HepG2 (cell line): ENCODE data around the gene LENEP. TPM values are rescaled to one million over a fixed set of nuclear protein-coding genes. Genes with fewer than 3 reads are reported as not detected.

Experiments
- HES4 ChIP-seq: sonication (generic); formaldehyde crosslinking; IDR thresholded peaks from 2 replicates; pipeline ENCODE4 v1.9.0; 2021; ENCODE audit warnings: mild to moderate bottlenecking, missing genetic modification reagents, borderline replicate concordance
- HMG20B ChIP-seq: conservative IDR thresholded peaks from 2 replicates; pipeline ENCODE4 v1.6.1; 2016; ENCODE audit warnings: missing genetic modification reagents, missing compliant biosample characterization
- KLF16 ChIP-seq, 2 experiments: sonication (generic) in 1 of 2; formaldehyde crosslinking in 1 of 2; IDR thresholded peaks; 2 replicates each; pipeline versions ENCODE4 v1.6.1 to v1.8.0; 2016 to 2023; ENCODE audit warnings: missing genetic modification reagents in 2 of 2, missing compliant biosample characterization in 1 of 2
- MAFG ChIP-seq: sonication (generic); formaldehyde crosslinking; IDR thresholded peaks from 2 replicates; pipeline ENCODE4 v1.5.1; 2020; ENCODE audit warnings: mild to moderate bottlenecking, missing genetic modification reagents
- MED8 ChIP-seq: sonication (generic); formaldehyde crosslinking; IDR thresholded peaks from 2 replicates; pipeline ENCODE4 v1.8.1; 2023; ENCODE audit warnings: mild to moderate bottlenecking, missing genetic modification reagents; ENCODE audit not compliant: insufficient replicate concordance
- MIER3 ChIP-seq: IDR thresholded peaks from 2 replicates; pipeline ENCODE4 v1.6.1; 2016; ENCODE audit warnings: missing compliant biosample characterization, borderline replicate concordance
- MIXL1 ChIP-seq: IDR thresholded peaks from 2 replicates; pipeline ENCODE4 v1.6.1; 2016
- NCOA1 ChIP-seq: sonication (generic); formaldehyde crosslinking; IDR thresholded peaks from 2 replicates; pipeline ENCODE4 v1.9.0; 2021; ENCODE audit warnings: missing genetic modification reagents
- NCOA2 ChIP-seq: sonication (generic); formaldehyde crosslinking; IDR thresholded peaks from 2 replicates; pipeline ENCODE4 v1.8.0; 2022; ENCODE audit warnings: inconsistent platforms
- RBM39 ChIP-seq: fragments of 200-400 bp; formaldehyde crosslinking; IDR thresholded peaks from one replicate; pipeline ENCODE4 v1.6.1; 2018; ENCODE audit warnings: antibody characterized with exemption, mild to moderate bottlenecking, low read depth, low read length; ENCODE audit not compliant: poor library complexity, severe bottlenecking
- REPIN1 ChIP-seq: sonication (generic); formaldehyde crosslinking; IDR thresholded peaks from 2 replicates; pipeline ENCODE4 v1.8.0; 2022; ENCODE audit warnings: missing genetic modification reagents, low read depth, mild to moderate bottlenecking, borderline replicate concordance
- RFX3 ChIP-seq: IDR thresholded peaks from 2 replicates; pipeline ENCODE4 v1.6.1; 2016; ENCODE audit warnings: missing biosample characterization, missing genetic modification reagents
- SMAD3 ChIP-seq: sonication (generic); formaldehyde crosslinking; IDR thresholded peaks from 2 replicates; pipeline ENCODE4 v1.4.0; 2020; ENCODE audit warnings: missing genetic modification reagents
- SPEN ChIP-seq: sonication (generic); formaldehyde crosslinking; IDR thresholded peaks from 2 replicates; pipeline ENCODE4 v1.5.1; 2020; ENCODE audit warnings: low read depth, mild to moderate bottlenecking, missing genetic modification reagents
- TCF12 ChIP-seq, 2 experiments: fragments of 450-650 bp in 1 of 2; sonication (generic) in 1 of 2; formaldehyde crosslinking in 1 of 2; IDR thresholded peaks; 2 replicates each; pipeline versions ENCODE4 v1.6.1 to v1.8.0; 2017 to 2022; ENCODE audit warnings: antibody characterized with exemption in 1 of 2, mild to moderate bottlenecking in 1 of 2, missing genetic modification reagents in 1 of 2, moderate library complexity in 1 of 2
- YEATS4 ChIP-seq: sonication (generic); formaldehyde crosslinking; IDR thresholded peaks from 2 replicates; pipeline ENCODE4 v1.4.0; 2020; ENCODE audit warnings: missing genetic modification reagents, borderline replicate concordance
- ZFP37 ChIP-seq: sonication (generic); formaldehyde crosslinking; IDR thresholded peaks from 2 replicates; pipeline ENCODE4 v1.4.0; 2020; ENCODE audit warnings: missing genetic modification reagents, borderline replicate concordance
- ZNF251 ChIP-seq: sonication (generic); formaldehyde crosslinking; IDR thresholded peaks from 2 replicates; pipeline ENCODE4 v1.9.0; 2021; ENCODE audit warnings: mild to moderate bottlenecking, missing genetic modification reagents
- ZNF256 ChIP-seq: sonication (generic); formaldehyde crosslinking; conservative IDR thresholded peaks from 2 replicates; pipeline ENCODE4 v1.4.0; 2020; ENCODE audit warnings: missing genetic modification reagents
- ZNF331 ChIP-seq: sonication (generic); formaldehyde crosslinking; IDR thresholded peaks from 2 replicates; pipeline ENCODE4 v1.4.0; 2020; ENCODE audit warnings: missing genetic modification reagents
- ZNF564 ChIP-seq: sonication (generic); formaldehyde crosslinking; IDR thresholded peaks from 2 replicates; pipeline ENCODE4 v1.8.1; 2023; ENCODE audit warnings: mild to moderate bottlenecking, missing genetic modification reagents
- ZNF605 ChIP-seq: sonication (generic); formaldehyde crosslinking; IDR thresholded peaks from 2 replicates; pipeline ENCODE4 v1.8.0; 2022; ENCODE audit warnings: mild to moderate bottlenecking, missing genetic modification reagents
- polyA plus RNA-seq, 8 experiments: library from polyadenylated mRNA; depleted of rRNA in 3 of 8; stranded (reverse) in 7 of 8; unstranded in 1 of 8; fragments of >200 nt; fragmentation: Illumina TruSeq in 4 of 8; extraction: Trizol in 4 of 8; gene quantifications; 2 replicates each; pipeline versions ENCODE4 v1.2.1 to v1.2.3, GENCODE V29; 2011 to 2016; ENCODE audit warnings: low read depth in 4 of 8, missing spikeins in 1 of 8, mixed read lengths in 1 of 8; ENCODE audit not compliant: insufficient read depth in 1 of 8
- total RNA-seq, 5 experiments: library from RNA; depleted of rRNA; stranded (reverse); fragments of >200 nt; fragmentation: Illumina TruSeq; extraction: Trizol; gene quantifications; 2 replicates each; pipeline ENCODE4 v1.2.3, GENCODE V29; 2016; ENCODE audit warnings: low read depth in 1 of 5
- TF ChIP-seq, protein P1 (sequence below): sonication (generic); formaldehyde crosslinking; IDR thresholded peaks from 2 replicates; pipeline ENCODE4 v1.8.1; 2022; ENCODE audit warnings: low read depth, mild to moderate bottlenecking, missing genetic modification reagents
- TF ChIP-seq, protein P2 (sequence below): sonication (generic); formaldehyde crosslinking; IDR thresholded peaks from 2 replicates; pipeline ENCODE4 v1.8.0; 2022; ENCODE audit warnings: missing genetic modification reagents, mild to moderate bottlenecking, inconsistent platforms, borderline replicate concordance
- TF ChIP-seq, protein P3 (sequence below): sonication (generic); formaldehyde crosslinking; IDR thresholded peaks from 2 replicates; pipeline ENCODE4 v1.8.1; 2023; ENCODE audit warnings: missing genetic modification reagents, inconsistent platforms, borderline replicate concordance

Gene LENEP
- total and polyA plus RNA-seq, 2 of the 13 experiments (the other 11 are each of a cell fraction or from before 2014, with no cell fraction given) = 0.29 TPM; not detected in 1

DNA sequence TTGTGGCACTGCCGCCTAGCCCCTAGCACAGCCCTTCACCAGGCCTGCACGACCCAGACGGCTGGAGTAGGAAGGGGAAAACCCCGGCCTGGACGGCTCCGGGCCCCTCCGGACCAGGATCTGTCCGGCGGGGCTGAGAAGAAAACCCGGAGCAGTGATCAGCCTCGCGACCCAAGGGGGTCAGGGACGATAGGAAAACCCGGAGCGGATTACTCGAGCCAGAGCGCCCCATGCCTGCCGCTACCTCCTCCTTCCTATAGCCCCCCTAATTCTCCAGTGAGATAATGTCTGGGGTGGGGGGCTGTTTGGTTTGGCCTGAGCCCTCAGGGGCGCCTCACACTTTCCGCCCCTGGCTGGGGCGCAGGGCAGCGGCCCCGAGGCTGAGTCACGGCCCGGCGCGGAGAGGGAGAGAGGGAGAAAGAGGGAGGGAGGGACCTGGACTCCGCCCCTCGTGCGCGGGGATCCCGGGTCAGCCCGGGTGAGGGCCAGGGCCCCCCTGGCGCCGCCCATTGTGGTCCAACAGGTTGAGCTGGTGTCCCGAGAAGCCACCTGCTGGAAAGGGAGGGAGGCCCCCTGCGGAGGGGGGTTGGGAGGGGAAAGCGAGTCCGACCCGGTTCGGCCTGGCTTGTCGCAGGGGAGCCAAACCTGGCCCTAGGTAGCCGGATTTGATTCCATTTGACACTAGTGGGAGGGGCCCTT, 7.5 kb downstream of the LENEP start (continued):
- TF ChIP-seq, protein P1, sequence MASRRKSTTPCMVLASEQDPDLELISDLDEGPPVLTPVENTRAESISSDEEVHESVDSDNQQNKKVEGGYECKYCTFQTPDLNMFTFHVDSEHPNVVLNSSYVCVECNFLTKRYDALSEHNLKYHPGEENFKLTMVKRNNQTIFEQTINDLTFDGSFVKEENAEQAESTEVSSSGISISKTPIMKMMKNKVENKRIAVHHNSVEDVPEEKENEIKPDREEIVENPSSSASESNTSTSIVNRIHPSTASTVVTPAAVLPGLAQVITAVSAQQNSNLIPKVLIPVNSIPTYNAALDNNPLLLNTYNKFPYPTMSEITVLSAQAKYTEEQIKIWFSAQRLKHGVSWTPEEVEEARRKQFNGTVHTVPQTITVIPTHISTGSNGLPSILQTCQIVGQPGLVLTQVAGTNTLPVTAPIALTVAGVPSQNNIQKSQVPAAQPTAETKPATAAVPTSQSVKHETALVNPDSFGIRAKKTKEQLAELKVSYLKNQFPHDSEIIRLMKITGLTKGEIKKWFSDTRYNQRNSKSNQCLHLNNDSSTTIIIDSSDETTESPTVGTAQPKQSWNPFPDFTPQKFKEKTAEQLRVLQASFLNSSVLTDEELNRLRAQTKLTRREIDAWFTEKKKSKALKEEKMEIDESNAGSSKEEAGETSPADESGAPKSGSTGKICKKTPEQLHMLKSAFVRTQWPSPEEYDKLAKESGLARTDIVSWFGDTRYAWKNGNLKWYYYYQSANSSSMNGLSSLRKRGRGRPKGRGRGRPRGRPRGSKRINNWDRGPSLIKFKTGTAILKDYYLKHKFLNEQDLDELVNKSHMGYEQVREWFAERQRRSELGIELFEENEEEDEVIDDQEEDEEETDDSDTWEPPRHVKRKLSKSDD (CRISPR knock-in tag) = no peak; the same call in 1 of the 2 replicates
- TF ChIP-seq ZNF331 (CRISPR knock-in tag) (no peak; the same call in 1 of the 2 replicates), ZFP37 (no peak), YEATS4 (CRISPR knock-in tag) (peak; percentile 69; the same call in 1 of the 2 replicates), ZNF564 (CRISPR knock-in tag) (no peak; the same call in 1 of the 2 replicates), ZNF251 (CRISPR knock-in tag) (no peak), MAFG (CRISPR knock-in tag) (no peak), HES4 (no peak), SMAD3 (CRISPR knock-in tag) (peak; percentile 75; the same call in 1 of the 2 replicates), KLF16 (CRISPR knock-in tag; IDR thresholded peaks at IDR 0.05) (peak in 1 of 2 experiments; percentile 69; a peak in 1 of 4 replicates), SPEN (CRISPR knock-in tag) (peak; percentile 48), ZNF256 (CRISPR knock-in tag) (peak; percentile 43; the same call in 1 of the 2 replicates), RFX3 (CRISPR knock-in tag) (no peak), NCOA2 (CRISPR knock-in tag) (peak; percentile 81), TCF12 (IDR thresholded peaks at IDR 0.05) (no peak), TCF12 (CRISPR knock-in tag; IDR thresholded peaks at IDR 0.05) (no peak; the same call in 1 of the 2 replicates), MIER3 (CRISPR knock-in tag) (peak; percentile 18; the same call in 1 of the 2 replicates), HMG20B (CRISPR knock-in tag) (no peak; the same call in 1 of the 2 replicates), NCOA1 (CRISPR knock-in tag) (peak; percentile 98), MED8 (CRISPR knock-in tag) (peak; percentile 93), REPIN1 (peak; percentile 63; the same call in 1 of the 2 replicates), MIXL1 (CRISPR knock-in tag) (peak; percentile 75; the same call in 1 of the 2 replicates), ZNF605 (CRISPR knock-in tag) (no peak), RBM39 (peak; percentile 82)
- TF ChIP-seq, protein P2, sequence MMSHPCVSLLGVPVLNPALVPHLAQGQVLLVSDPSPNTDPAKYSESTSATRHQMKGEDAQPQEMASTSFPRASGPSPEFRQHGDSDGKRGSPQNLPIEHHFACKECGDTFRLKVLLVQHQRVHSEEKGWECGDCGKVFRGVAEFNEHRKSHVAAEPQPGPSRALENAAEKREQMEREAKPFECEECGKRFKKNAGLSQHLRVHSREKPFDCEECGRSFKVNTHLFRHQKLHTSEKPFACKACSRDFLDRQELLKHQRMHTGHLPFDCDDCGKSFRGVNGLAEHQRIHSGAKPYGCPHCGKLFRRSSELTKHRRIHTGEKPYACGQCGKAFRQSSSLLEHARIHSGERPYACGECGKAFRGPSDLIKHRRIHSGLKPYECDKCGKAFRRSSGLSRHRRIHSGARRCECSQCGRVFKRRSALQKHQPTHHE (CRISPR knock-in tag) = no peak; the same call in 1 of the 2 replicates
- TF ChIP-seq, protein P3, sequence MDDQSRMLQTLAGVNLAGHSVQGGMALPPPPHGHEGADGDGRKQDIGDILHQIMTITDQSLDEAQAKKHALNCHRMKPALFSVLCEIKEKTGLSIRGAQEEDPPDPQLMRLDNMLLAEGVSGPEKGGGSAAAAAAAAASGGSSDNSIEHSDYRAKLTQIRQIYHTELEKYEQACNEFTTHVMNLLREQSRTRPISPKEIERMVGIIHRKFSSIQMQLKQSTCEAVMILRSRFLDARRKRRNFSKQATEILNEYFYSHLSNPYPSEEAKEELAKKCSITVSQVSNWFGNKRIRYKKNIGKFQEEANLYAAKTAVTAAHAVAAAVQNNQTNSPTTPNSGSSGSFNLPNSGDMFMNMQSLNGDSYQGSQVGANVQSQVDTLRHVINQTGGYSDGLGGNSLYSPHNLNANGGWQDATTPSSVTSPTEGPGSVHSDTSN = no peak
